GM19043 (cell line): ENCODE results near the gene TBX10.
"Not testable (repeated sequence)": the region's sequence is repeated elsewhere in the genome, so short reads cannot be mapped to it uniquely, and the experiment has no call there.

Experiments
- ATAC-seq: cut with Tn5 transposase; IDR thresholded peaks from one replicate; pipeline ENCODE4 v1.9.1; 2021; ENCODE audit warnings: low read depth; ENCODE audit not compliant: unreplicated experiment

TBX10 gene

GRCh38 chr11:67604815-67605214, 34.7 kb downstream of the TBX10 start:
- no peak for ATAC-seq

DNA sequence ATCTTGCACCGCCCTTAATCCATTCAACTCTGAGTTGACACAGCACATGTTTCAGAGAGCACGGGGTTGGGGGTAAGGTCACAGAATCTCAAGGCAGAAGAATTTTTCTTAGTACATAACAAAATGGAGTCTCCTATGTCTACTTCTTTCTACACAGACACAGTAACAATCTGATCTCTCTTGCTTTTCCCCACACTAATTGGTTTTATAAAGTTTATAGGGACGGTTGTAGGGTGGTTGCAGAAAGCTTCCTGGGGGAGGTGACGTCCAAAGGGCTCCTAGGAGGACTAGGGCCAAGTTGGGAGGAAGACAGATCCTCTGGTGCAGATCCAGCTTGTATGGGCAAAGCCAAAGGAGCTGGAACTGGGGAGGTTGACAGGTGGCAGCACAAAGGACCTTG, 35.4 kb downstream of the TBX10 start:
- not testable (repeated sequence) for ATAC-seq

DNA sequence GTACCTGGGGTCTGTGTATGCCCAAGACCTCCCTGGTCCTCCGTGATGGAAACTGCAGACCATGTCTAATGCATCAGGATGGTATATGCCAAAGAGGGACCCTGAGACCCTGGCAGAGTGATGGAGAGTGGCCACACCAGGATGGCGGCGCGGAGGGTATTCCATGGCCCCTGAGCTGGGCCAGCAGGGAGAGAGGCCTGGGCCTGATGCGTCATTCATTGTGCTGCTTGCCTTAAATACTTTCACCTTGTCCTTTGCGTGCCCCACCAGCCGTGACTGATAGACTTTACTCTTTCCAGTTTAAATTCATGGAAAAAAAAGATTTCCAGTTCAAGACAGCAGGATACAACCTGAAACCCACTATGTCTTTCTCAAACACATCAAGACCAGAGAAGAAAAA, 38.5 kb downstream of the TBX10 start:
- ATAC-seq: no peak

GRCh38 chr11:67600324-67601029, 39.1 kb downstream of the TBX10 start:
- ATAC-seq: peak; percentile 66

GRCh38 chr11:67599149-67599548, 40.4 kb downstream of the TBX10 start:
- ATAC-seq: no peak

DNA sequence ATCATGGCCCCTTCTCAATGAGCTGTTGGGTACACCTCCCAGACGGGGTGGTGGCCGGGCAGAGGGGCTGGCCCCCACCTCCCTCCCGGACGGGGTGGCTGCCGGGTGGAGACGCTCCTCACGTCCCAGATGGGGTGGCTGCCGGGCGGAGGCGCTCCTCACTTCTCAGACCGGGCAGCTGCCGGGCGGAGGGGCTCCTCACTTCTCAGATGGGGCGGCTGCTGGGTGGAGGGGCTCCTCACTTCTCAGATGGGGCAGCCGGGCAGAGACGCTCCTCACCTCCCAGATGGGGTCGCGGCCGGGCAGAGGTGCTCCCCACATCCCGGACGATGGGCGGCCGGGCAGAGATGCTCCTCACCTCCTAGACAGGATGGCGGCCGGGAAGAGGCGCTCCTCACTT, 41.6 kb downstream of the TBX10 start:
- not testable (repeated sequence) for ATAC-seq

DNA sequence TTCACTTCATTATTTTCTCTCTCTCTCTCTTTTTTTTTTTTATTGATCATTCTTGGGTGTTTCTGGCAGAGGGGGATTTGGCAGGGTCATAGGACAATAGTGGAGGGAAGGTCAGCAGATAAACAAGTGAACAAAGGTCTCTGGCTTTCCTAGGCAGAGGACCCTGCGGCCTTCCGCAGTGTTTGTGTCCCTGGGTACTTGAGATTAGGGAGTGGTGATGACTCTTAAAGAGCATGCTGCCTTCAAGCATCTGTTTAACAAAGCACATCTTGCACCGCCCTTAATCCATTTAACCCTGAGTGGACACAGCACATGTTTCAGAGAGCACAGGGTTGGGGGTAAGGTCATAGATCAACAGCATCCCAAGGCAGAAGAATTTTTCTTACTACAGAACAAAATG, 42.1 kb downstream of the TBX10 start:
- not testable (repeated sequence) for ATAC-seq

- ATAC-seq: no peak
Measured at GRCh38 chr11:67596753-67597300, 42.7 kb downstream of the TBX10 start.

- ATAC-seq: no peak
Measured at GRCh38 chr11:67594480-67594879, 45.1 kb downstream of the TBX10 start.

DNA sequence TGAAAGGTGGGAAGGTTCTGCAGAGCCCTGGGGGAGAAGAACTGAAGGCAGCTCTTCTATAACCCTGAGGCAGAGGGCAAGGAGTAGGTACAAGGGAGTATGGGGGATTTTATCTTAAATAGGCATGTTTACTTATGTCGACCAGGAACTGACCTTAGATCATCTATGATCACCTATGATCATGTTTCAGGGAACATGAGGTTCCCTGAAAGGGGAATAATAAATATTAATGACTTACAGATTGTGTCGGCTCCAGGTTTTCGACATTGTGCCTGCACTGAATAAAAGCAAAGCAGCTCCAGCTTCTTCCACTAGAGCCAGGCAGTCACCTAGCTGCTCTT, 46.0 kb downstream of the TBX10 start:
- no peak for ATAC-seq

DNA sequence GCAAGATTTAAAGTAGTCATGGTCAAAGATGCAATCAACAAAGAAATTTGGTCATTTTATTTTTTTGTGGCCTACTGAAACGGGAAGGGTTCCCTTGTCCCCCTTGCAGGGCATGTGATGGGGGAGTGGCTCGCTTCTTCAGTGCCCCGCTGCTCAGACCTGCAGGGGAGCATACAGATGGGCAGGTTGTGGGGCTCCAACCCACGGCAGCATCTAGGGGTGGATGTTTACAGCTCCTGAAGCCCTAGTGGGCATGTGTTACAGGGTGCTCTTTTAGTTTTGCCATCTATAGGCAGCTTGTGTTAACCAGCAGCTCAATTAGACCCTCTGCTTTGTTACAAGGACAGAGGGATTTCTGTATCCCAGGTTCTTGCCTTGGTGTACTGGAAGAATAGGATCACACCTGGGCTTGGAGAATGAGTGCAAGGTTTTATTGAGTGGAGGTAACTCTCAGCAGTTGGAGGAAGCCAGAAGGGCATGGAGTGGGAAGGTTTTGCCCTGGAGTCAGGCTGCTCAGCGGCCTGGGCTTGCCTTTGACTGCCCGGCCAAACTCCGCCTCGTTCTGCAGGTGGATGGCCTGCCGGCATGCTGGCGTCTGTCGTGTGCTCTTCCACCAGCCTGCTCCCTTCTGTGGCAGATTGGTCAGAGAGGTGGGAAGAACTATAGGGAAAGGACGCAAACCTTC, 46.5 kb downstream of the TBX10 start:
- ATAC-seq: no peak

GRCh38 chr11:67588899-67589415, 50.6 kb downstream of the TBX10 start:
- not testable (repeated sequence) for ATAC-seq

DNA sequence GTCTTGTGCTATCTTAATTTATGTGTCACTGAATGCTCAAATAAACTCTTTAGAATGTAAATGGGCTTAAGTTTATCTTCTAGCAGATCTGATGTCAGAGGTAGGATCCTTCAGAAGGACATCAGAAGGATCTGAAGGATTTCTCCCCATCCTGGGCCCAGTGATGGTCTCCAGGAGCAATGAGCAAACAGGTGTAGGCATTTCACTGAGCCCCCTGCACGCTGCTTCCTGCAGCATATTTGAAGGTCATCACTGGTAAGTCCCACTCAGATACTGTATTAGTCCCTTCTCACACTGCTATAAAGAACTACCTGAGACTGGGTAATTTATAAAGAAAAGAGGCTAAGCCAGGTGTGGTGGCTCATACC, 51.4 kb downstream of the TBX10 start:
- peak; percentile 23 for ATAC-seq

DNA sequence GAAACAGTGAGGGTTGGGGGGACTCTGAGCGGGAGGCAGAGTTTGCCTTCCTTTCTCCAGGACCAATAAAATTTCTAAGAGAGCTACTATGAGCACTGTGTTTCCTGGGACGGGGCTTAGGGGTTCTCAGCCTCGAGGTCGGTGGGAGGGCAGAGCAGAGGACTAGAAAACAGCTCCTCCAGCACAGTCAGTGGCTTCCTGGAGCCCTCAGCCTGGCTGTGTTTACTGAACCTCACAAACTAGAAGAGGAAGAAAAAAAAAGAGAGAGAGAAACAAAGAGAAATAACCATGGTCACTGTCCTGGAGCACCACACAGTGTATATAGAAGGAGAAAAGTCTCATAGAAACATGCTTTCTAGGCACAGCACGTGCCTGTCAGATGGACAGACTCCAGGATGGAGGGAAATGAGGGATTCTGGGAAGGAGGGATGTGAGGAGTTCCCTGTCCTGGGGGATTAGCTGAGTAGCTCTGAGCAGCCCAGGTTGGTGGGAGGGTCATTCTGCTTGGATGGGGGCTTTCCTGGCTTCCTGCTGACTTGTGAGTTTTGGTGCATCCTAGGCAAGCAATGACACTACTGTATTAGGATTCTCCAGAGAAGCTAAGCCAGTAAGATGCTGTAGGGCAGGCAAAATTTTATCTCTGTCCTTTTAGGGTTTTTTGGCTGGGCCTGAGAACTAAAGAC, 52.9 kb downstream of the TBX10 start:
- no peak for ATAC-seq

GRCh38 chr11:67585911-67586310, 53.7 kb downstream of the TBX10 start:
- ATAC-seq: no peak

- ATAC-seq: no peak
Measured at GRCh38 chr11:67584881-67585873, 54.4 kb downstream of the TBX10 start.

DNA sequence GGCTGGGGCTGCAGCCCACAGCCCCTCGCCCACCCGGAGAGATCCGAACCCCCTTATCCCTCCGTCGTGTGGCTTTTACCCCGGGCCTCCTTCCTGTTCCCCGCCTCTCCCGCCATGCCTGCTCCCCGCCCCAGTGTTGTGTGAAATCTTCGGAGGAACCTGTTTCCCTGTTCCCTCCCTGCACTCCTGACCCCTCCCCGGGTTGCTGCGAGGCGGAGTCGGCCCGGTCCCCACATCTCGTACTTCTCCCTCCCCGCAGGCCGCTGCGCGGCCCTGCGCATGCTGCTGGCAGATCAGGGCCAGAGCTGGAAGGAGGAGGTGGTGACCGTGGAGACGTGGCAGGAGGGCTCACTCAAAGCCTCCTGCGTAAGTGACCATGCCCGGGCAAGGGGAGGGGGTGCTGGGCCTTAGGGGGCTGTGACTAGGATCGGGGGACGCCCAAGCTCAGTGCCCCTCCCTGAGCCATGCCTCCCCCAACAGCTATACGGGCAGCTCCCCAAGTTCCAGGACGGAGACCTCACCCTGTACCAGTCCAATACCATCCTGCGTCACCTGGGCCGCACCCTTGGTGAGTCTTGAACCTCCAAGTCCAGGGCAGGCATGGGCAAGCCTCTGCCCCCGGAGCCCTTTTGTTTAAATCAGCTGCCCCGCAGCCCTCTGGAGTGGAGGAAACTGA, 55.2 kb downstream of the TBX10 start:
- no peak for ATAC-seq

DNA sequence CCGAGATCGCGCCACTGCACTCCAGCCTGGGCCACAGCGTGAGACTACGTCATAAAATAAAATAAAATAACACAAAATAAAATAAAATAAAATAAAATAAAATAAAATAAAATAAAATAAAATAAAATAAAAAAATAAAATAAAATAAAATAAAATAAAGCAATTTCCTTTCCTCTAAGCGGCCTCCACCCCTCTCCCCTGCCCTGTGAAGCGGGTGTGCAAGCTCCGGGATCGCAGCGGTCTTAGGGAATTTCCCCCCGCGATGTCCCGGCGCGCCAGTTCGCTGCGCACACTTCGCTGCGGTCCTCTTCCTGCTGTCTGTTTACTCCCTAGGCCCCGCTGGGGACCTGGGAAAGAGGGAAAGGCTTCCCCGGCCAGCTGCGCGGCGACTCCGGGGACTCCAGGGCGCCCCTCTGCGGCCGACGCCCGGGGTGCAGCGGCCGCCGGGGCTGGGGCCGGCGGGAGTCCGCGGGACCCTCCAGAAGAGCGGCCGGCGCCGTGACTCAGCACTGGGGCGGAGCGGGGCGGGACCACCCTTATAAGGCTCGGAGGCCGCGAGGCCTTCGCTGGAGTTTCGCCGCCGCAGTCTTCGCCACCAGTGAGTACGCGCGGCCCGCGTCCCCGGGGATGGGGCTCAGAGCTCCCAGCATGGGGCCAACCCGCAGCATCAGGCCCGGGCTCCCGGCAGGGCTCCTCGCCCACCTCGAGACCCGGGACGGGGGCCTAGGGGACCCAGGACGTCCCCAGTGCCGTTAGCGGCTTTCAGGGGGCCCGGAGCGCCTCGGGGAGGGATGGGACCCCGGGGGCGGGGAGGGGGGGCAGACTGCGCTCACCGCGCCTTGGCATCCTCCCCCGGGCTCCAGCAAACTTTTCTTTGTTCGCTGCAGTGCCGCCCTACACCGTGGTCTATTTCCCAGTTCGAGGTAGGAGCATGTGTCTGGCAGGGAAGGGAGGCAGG, 56.0 kb downstream of the TBX10 start, which contains the start of gene GSTP1:
Gene GSTP1 (plus strand): TSS at position 566 of the 958 bp plus-strand sequence. CDS start 32 bp downstream, at position 598.
- ATAC-seq: peak; percentile 59
